GM12874 (cell line): Measurements from ENCODE around the gene PDIA4.

Experiments
- CTCF ChIP-seq: IDR thresholded peaks from 2 replicates; pipeline ENCODE4 v1.5.1; 2011; ENCODE audit warnings: low read depth, mild to moderate bottlenecking, control low read depth, low read length, moderate library complexity; ENCODE audit not compliant: insufficient read depth

The PDIA4 gene

GRCh38 chr7:148962440-148962822 lies 65.9 kb downstream of the PDIA4 start:
- no peak for TF ChIP-seq CTCF

- no peak for TF ChIP-seq CTCF
These were observed 68.6 kb downstream of the PDIA4 start for GRCh38 chr7:148959726-148960125.

- no peak for TF ChIP-seq CTCF
These were observed 70.2 kb downstream of the PDIA4 start for GRCh38 chr7:148958061-148958460.

GRCh38 chr7:148954766-148955165 lies 73.5 kb downstream of the PDIA4 start:
- TF ChIP-seq CTCF: no peak

GRCh38 chr7:148953676-148954075 lies 74.6 kb downstream of the PDIA4 start:
- TF ChIP-seq CTCF: no peak
